ENCODE results near the gene MTUS2.
"Not testable (repeated sequence)": the region's sequence is repeated elsewhere in the genome, so short reads cannot be mapped to it uniquely, and the experiment has no call there.

MTUS2 gene

GRCh38 chr13:29195456-29195855, 375.3 kb downstream of the MTUS2 start:
- 52% methylated on average over 3 of the region's 3 CpGs for WGBS
- Histone ChIP-seq H3K4me3 (ENCODE audit: low read length) (no peak overlapping the region), H3K4me1 (ENCODE audit: insufficient read depth, low read length) (no peaks in the 10 kb centered on the region), H3K9ac (ENCODE audit: low read depth, low read length) (no peak overlapping the region), H3K9me3 (ENCODE audit: insufficient read depth, low read depth, low read length) (peaks cover 47% of the 10 kb centered on the region), H3K36me3 (ENCODE audit: insufficient read depth, low read length) (no peaks in the 10 kb centered on the region), H3K27ac (ENCODE audit: low read depth, low read length) (no peak overlapping the region), H3K27me3 (ENCODE audit: insufficient read depth, low read length) (no peaks in the 10 kb centered on the region)

GRCh38 chr13:29196409-29197074, 376.4 kb downstream of the MTUS2 start:
- 91% methylated on average over 1 of the region's 2 CpGs for WGBS
- H3K4me3 ChIP-seq (ENCODE audit: low read length) = no peak overlapping the region
- peaks cover 46% of the 10 kb centered on the region for H3K9me3 ChIP-seq (ENCODE audit: insufficient read depth, low read depth, low read length)
- H3K27me3 ChIP-seq (ENCODE audit: insufficient read depth, low read length) = no peaks in the 10 kb centered on the region
- H3K36me3 ChIP-seq (ENCODE audit: insufficient read depth, low read length) = no peaks in the 10 kb centered on the region
- no peak overlapping the region for H3K27ac ChIP-seq (ENCODE audit: low read depth, low read length)
- H3K4me1 ChIP-seq (ENCODE audit: insufficient read depth, low read length) = no peaks in the 10 kb centered on the region
- no peak overlapping the region for H3K9ac ChIP-seq (ENCODE audit: low read depth, low read length)

GRCh38 chr13:29202753-29203152, 382.6 kb downstream of the MTUS2 start:
- 81% methylated on average over 6 of the region's 6 CpGs for WGBS
- not testable (repeated sequence) for H3K9ac ChIP-seq (ENCODE audit: low read depth, low read length)

GRCh38 chr13:29204651-29205050, 384.5 kb downstream of the MTUS2 start:
- Histone ChIP-seq H3K4me3 (ENCODE audit: low read length) (no peak overlapping the region), H3K9ac (ENCODE audit: low read depth, low read length) (no peak overlapping the region), H3K27ac (ENCODE audit: low read depth, low read length) (no peak overlapping the region), H3K9me3 (ENCODE audit: insufficient read depth, low read depth, low read length) (peaks cover 49% of the 10 kb centered on the region), H3K27me3 (ENCODE audit: insufficient read depth, low read length) (no peaks in the 10 kb centered on the region), H3K36me3 (ENCODE audit: insufficient read depth, low read length) (no peaks in the 10 kb centered on the region), H3K4me1 (ENCODE audit: insufficient read depth, low read length) (no peaks in the 10 kb centered on the region)
- WGBS = 88% methylated on average over 13 of the region's 13 CpGs

More at GRCh38 chr13:29202753-29203152, 382.6 kb downstream of the MTUS2 start:
- H3K36me3 ChIP-seq (ENCODE audit: insufficient read depth, low read length); H3K27ac ChIP-seq (ENCODE audit: low read depth, low read length); H3K27me3 ChIP-seq (ENCODE audit: insufficient read depth, low read length); H3K4me1 ChIP-seq (ENCODE audit: insufficient read depth, low read length); H3K4me3 ChIP-seq (ENCODE audit: low read length): not testable (repeated sequence)
- H3K9me3 ChIP-seq (ENCODE audit: insufficient read depth, low read depth, low read length) = peaks cover 37% of the 10 kb centered on the region

GRCh38 chr13:29210676-29211075, 390.5 kb downstream of the MTUS2 start:
- Histone ChIP-seq H3K36me3 (ENCODE audit: insufficient read depth, low read length) (no peaks in the 10 kb centered on the region), H3K9me3 (ENCODE audit: insufficient read depth, low read depth, low read length) (peaks cover 38% of the 10 kb centered on the region), H3K27me3 (ENCODE audit: insufficient read depth, low read length) (no peaks in the 10 kb centered on the region), H3K27ac (ENCODE audit: low read depth, low read length) (no peak overlapping the region), H3K4me3 (ENCODE audit: low read length) (no peak overlapping the region), H3K4me1 (ENCODE audit: insufficient read depth, low read length) (no peaks in the 10 kb centered on the region), H3K9ac (ENCODE audit: low read depth, low read length) (no peak overlapping the region)
- WGBS = 93% methylated on average over 4 of the region's 4 CpGs

GRCh38 chr13:29211162-29211561, 391.0 kb downstream of the MTUS2 start:
- peaks cover 39% of the 10 kb centered on the region for H3K9me3 ChIP-seq (ENCODE audit: insufficient read depth, low read depth, low read length)
- not testable (repeated sequence) for H3K27ac ChIP-seq (ENCODE audit: low read depth, low read length); H3K36me3 ChIP-seq (ENCODE audit: insufficient read depth, low read length); H3K4me3 ChIP-seq (ENCODE audit: low read length); H3K4me1 ChIP-seq (ENCODE audit: insufficient read depth, low read length); H3K9ac ChIP-seq (ENCODE audit: low read depth, low read length); H3K27me3 ChIP-seq (ENCODE audit: insufficient read depth, low read length)
- 83% methylated on average over 5 of the region's 5 CpGs for WGBS

- 64% methylated on average over 5 of the region's 5 CpGs for WGBS
- Histone ChIP-seq H3K36me3 (ENCODE audit: insufficient read depth, low read length) (no peaks in the 10 kb centered on the region), H3K9ac (ENCODE audit: low read depth, low read length) (no peak overlapping the region), H3K4me3 (ENCODE audit: low read length) (no peak overlapping the region), H3K4me1 (ENCODE audit: insufficient read depth, low read length) (no peaks in the 10 kb centered on the region), H3K9me3 (ENCODE audit: insufficient read depth, low read depth, low read length) (peaks cover 83% of the 10 kb centered on the region), H3K27ac (ENCODE audit: low read depth, low read length) (no peak overlapping the region), H3K27me3 (ENCODE audit: insufficient read depth, low read length) (no peaks in the 10 kb centered on the region)
Observed at GRCh38 chr13:29222458-29222857, 402.3 kb downstream of the MTUS2 start.

GRCh38 chr13:29224206-29224605, 404.1 kb downstream of the MTUS2 start:
- H3K4me1 ChIP-seq (ENCODE audit: insufficient read depth, low read length) = no peaks in the 10 kb centered on the region
- no peak overlapping the region for H3K9ac ChIP-seq (ENCODE audit: low read depth, low read length)
- whole genome bisulfite sequencing = 84% methylated on average over 2 of the region's 2 CpGs
- no peak overlapping the region for H3K4me3 ChIP-seq (ENCODE audit: low read length)
- H3K27me3 ChIP-seq (ENCODE audit: insufficient read depth, low read length) = no peaks in the 10 kb centered on the region
- H3K36me3 ChIP-seq (ENCODE audit: insufficient read depth, low read length) = no peaks in the 10 kb centered on the region
- no peak overlapping the region for H3K27ac ChIP-seq (ENCODE audit: low read depth, low read length)
- peaks cover 86% of the 10 kb centered on the region for H3K9me3 ChIP-seq (ENCODE audit: insufficient read depth, low read depth, low read length)

GRCh38 chr13:29227576-29227975, 407.4 kb downstream of the MTUS2 start:
- H3K9me3 ChIP-seq (ENCODE audit: insufficient read depth, low read depth, low read length) = peaks cover 80% of the 10 kb centered on the region
- H3K4me3 ChIP-seq (ENCODE audit: low read length) = no peak overlapping the region
- H3K27me3 ChIP-seq (ENCODE audit: insufficient read depth, low read length) = no peaks in the 10 kb centered on the region
- H3K27ac ChIP-seq (ENCODE audit: low read depth, low read length) = no peak overlapping the region
- no peak overlapping the region for H3K9ac ChIP-seq (ENCODE audit: low read depth, low read length)
- H3K36me3 ChIP-seq (ENCODE audit: insufficient read depth, low read length) = no peaks in the 10 kb centered on the region
- H3K4me1 ChIP-seq (ENCODE audit: insufficient read depth, low read length) = no peaks in the 10 kb centered on the region

- Histone ChIP-seq H3K4me3 (ENCODE audit: low read length) (no peak overlapping the region), H3K4me1 (ENCODE audit: insufficient read depth, low read length) (no peaks in the 10 kb centered on the region), H3K36me3 (ENCODE audit: insufficient read depth, low read length) (no peaks in the 10 kb centered on the region), H3K27ac (ENCODE audit: low read depth, low read length) (no peak overlapping the region), H3K9ac (ENCODE audit: low read depth, low read length) (no peak overlapping the region), H3K9me3 (ENCODE audit: insufficient read depth, low read depth, low read length) (peaks cover 70% of the 10 kb centered on the region), H3K27me3 (ENCODE audit: insufficient read depth, low read length) (no peaks in the 10 kb centered on the region)
- 83% methylated on average over 3 of the region's 3 CpGs for WGBS
Observed at GRCh38 chr13:29230299-29230845, 410.2 kb downstream of the MTUS2 start.

GRCh38 chr13:29239653-29240525, 419.8 kb downstream of the MTUS2 start:
- Histone ChIP-seq H3K9ac (ENCODE audit: low read depth, low read length) (no peak overlapping the region), H3K27ac (ENCODE audit: low read depth, low read length) (no peak overlapping the region), H3K9me3 (ENCODE audit: insufficient read depth, low read depth, low read length) (peaks cover 51% of the 10 kb centered on the region), H3K4me3 (ENCODE audit: low read length) (no peak overlapping the region), H3K4me1 (ENCODE audit: insufficient read depth, low read length) (no peaks in the 10 kb centered on the region), H3K27me3 (ENCODE audit: insufficient read depth, low read length) (no peaks in the 10 kb centered on the region), H3K36me3 (ENCODE audit: insufficient read depth, low read length) (no peaks in the 10 kb centered on the region)
- WGBS = 66% methylated on average over 3 of the region's 3 CpGs

All from HUES64 (cell line).